ENCODE measurements around the gene HHIP. TPM values are rescaled to one million over a fixed set of nuclear protein-coding genes. Genes with fewer than 3 reads are reported as not detected.

Gene HHIP
- total RNA-seq, 1 donor, result 0.72 TPM

DNA sequence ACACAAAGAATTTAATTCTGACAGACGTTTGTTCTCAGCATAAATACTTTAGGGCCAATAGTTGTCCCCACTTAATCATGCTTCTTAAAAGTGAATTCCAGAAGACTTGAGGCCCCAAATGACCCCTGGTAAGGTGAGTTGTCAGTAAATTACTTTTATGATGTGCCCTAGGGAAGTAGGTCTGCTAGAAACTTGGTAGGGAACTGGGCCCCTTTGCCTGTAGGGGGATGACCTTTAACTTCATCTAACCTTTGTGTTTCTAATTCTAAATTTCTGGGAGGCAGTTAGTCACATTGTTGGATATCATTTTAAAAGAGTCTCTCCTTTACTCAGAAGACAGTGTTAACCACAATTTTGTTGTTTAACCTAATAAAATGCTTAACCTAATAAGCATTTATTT, 28.8 kb downstream of the HHIP start:
- Histone ChIP-seq H3K36me3 (ENCODE audit: insufficient read depth, low read length) (no peaks in the 10 kb centered on the region), H3K4me1 (ENCODE audit: insufficient read depth, low read length) (no peaks in the 10 kb centered on the region), H4K20me1 (ENCODE audit: insufficient read depth, low read length) (no peaks in the 10 kb centered on the region), H3K9me3 (ENCODE audit: low read depth, low read length) (no peaks in the 10 kb centered on the region), H3K4me3 (ENCODE audit: insufficient read depth, low read length) (no peak overlapping the region), H3K4me2 (ENCODE audit: insufficient read depth, low read length) (no peak overlapping the region), H3K79me2 (ENCODE audit: insufficient read depth, low read length) (no peaks in the 10 kb centered on the region), H3K27ac (ENCODE audit: low read depth, low read length) (no peak overlapping the region), H3K27me3 (ENCODE audit: insufficient read depth, low read length) (no peaks in the 10 kb centered on the region), H2AFZ (ENCODE audit: low read length) (no peak overlapping the region)
- no peak for DNase-seq (ENCODE audit: insufficient read length, low spot score, missing footprints)
- TF ChIP-seq, protein P1, sequence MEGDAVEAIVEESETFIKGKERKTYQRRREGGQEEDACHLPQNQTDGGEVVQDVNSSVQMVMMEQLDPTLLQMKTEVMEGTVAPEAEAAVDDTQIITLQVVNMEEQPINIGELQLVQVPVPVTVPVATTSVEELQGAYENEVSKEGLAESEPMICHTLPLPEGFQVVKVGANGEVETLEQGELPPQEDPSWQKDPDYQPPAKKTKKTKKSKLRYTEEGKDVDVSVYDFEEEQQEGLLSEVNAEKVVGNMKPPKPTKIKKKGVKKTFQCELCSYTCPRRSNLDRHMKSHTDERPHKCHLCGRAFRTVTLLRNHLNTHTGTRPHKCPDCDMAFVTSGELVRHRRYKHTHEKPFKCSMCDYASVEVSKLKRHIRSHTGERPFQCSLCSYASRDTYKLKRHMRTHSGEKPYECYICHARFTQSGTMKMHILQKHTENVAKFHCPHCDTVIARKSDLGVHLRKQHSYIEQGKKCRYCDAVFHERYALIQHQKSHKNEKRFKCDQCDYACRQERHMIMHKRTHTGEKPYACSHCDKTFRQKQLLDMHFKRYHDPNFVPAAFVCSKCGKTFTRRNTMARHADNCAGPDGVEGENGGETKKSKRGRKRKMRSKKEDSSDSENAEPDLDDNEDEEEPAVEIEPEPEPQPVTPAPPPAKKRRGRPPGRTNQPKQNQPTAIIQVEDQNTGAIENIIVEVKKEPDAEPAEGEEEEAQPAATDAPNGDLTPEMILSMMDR (IDR thresholded peaks at IDR 0.05; ENCODE audit: extremely low read depth, low read depth, low read length), result no peak

GRCh38 chr4:144681806-144682205, 35.9 kb downstream of the HHIP start:
- H4K20me1 ChIP-seq (ENCODE audit: insufficient read depth, low read length), result no peaks in the 10 kb centered on the region
- no peak overlapping the region for H3K4me3 ChIP-seq (ENCODE audit: insufficient read depth, low read length)
- H3K79me2 ChIP-seq (ENCODE audit: insufficient read depth, low read length), result no peaks in the 10 kb centered on the region
- H3K36me3 ChIP-seq (ENCODE audit: insufficient read depth, low read length), result no peaks in the 10 kb centered on the region
- H3K27ac ChIP-seq (ENCODE audit: low read depth, low read length), result no peak overlapping the region
- no peaks in the 10 kb centered on the region for H3K4me1 ChIP-seq (ENCODE audit: insufficient read depth, low read length)
- H3K4me2 ChIP-seq (ENCODE audit: insufficient read depth, low read length), result no peak overlapping the region
- no peaks in the 10 kb centered on the region for H3K27me3 ChIP-seq (ENCODE audit: insufficient read depth, low read length)
- H3K9me3 ChIP-seq (ENCODE audit: low read depth, low read length), result no peaks in the 10 kb centered on the region
- no peak for DNase-seq (ENCODE audit: insufficient read length, low spot score, missing footprints)
- H2AFZ ChIP-seq (ENCODE audit: low read length), result peak overlapping the region; percentile 38
- TF ChIP-seq, protein P1 (IDR thresholded peaks at IDR 0.05; ENCODE audit: extremely low read depth, low read depth, low read length), result no peak

GRCh38 chr4:144683516-144683915, 37.6 kb downstream of the HHIP start:
- peak overlapping the region; percentile 17 for H2AFZ ChIP-seq (ENCODE audit: low read length)
- no peaks in the 10 kb centered on the region for H3K4me1 ChIP-seq (ENCODE audit: insufficient read depth, low read length)
- H3K27ac ChIP-seq (ENCODE audit: low read depth, low read length), result no peak overlapping the region
- TF ChIP-seq, protein P1 (IDR thresholded peaks at IDR 0.05; ENCODE audit: extremely low read depth, low read depth, low read length), result no peak
- no peaks in the 10 kb centered on the region for H3K36me3 ChIP-seq (ENCODE audit: insufficient read depth, low read length)
- DNase-seq (ENCODE audit: insufficient read length, low spot score, missing footprints), result no peak
- H3K27me3 ChIP-seq (ENCODE audit: insufficient read depth, low read length), result no peaks in the 10 kb centered on the region
- H3K4me3 ChIP-seq (ENCODE audit: insufficient read depth, low read length), result no peak overlapping the region
- H4K20me1 ChIP-seq (ENCODE audit: insufficient read depth, low read length), result no peaks in the 10 kb centered on the region
- no peaks in the 10 kb centered on the region for H3K9me3 ChIP-seq (ENCODE audit: low read depth, low read length)
- no peak overlapping the region for H3K4me2 ChIP-seq (ENCODE audit: insufficient read depth, low read length)
- H3K79me2 ChIP-seq (ENCODE audit: insufficient read depth, low read length), result no peaks in the 10 kb centered on the region

DNA sequence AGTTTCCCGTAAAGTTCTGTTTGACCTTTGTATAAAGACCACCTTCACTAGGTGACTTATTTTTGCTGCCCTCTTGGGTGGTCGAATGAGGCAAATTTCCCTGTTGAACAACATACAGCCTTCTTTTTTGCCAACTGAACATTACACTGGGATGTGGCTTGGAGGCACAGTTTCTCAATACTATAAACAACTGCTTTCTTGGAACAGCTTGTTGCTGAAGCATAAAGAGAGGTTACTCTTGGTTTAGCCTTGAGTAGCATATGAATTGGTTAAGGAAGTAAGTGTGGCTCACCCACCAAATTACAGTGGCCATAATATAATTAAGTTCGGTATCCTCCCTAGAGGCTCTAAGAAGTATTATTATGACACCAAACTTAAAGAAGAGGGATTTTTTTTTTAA, 40.0 kb downstream of the HHIP start:
- H3K4me1 ChIP-seq (ENCODE audit: insufficient read depth, low read length), result no peaks in the 10 kb centered on the region
- no peaks in the 10 kb centered on the region for H3K79me2 ChIP-seq (ENCODE audit: insufficient read depth, low read length)
- no peaks in the 10 kb centered on the region for H4K20me1 ChIP-seq (ENCODE audit: insufficient read depth, low read length)
- H3K27me3 ChIP-seq (ENCODE audit: insufficient read depth, low read length), result no peaks in the 10 kb centered on the region
- TF ChIP-seq, protein P1 (IDR thresholded peaks at IDR 0.05; ENCODE audit: extremely low read depth, low read depth, low read length), result no peak
- DNase-seq (ENCODE audit: insufficient read length, low spot score, missing footprints), result no peak
- no peak overlapping the region for H3K4me3 ChIP-seq (ENCODE audit: insufficient read depth, low read length)
- H3K9me3 ChIP-seq (ENCODE audit: low read depth, low read length), result no peaks in the 10 kb centered on the region
- H3K27ac ChIP-seq (ENCODE audit: low read depth, low read length), result no peak overlapping the region
- H3K4me2 ChIP-seq (ENCODE audit: insufficient read depth, low read length), result no peak overlapping the region
- H3K36me3 ChIP-seq (ENCODE audit: insufficient read depth, low read length), result no peaks in the 10 kb centered on the region
- H2AFZ ChIP-seq (ENCODE audit: low read length), result no peak overlapping the region

Data from osteoblast (primary cell).